Transverse colon (tissue), 4 donors: ENCODE data around the gene POU3F3. TPM values are rescaled to one million over a fixed set of nuclear protein-coding genes. Genes with fewer than 3 reads are reported as not detected.

Experiments used
- DNase-seq: peaks from one replicate; pipeline ENCODE4 v3.0.0-alpha.2; 2019
- H3K27ac ChIP-seq, 4 donors: fragments of 200-600 bp; sonication (generic); 2 replicates each; pipeline ENCODE4 v1.5.1; 2016 to 2018; ENCODE audit warnings: inconsistent platforms in 4 of 4
- H3K27me3 ChIP-seq: fragments of 200-600 bp; sonication (generic); 2 replicates; pipeline ENCODE4 v1.5.1; 2017; ENCODE audit warnings: inconsistent platforms
- H3K36me3 ChIP-seq, 4 donors: fragments of 200-600 bp; sonication (generic); 2 replicates each; pipeline ENCODE4 v1.5.1; 2017 to 2019; ENCODE audit warnings: inconsistent platforms in 4 of 4
- H3K4me1 ChIP-seq, 4 donors: fragments of 200-600 bp; sonication (generic); 2 replicates each; pipeline ENCODE4 v1.5.1; 2017 to 2020; ENCODE audit warnings: inconsistent platforms in 4 of 4
- H3K4me3 ChIP-seq, 4 donors: fragments of 200-600 bp; sonication (generic); 1 replicate in 1 of 4; 2 replicates in 3 of 4; pipeline versions ENCODE4 v1.5.1 to v1.6.1; 2017 to 2019; ENCODE audit warnings: inconsistent platforms in 4 of 4
- H3K9me3 ChIP-seq, 2 donors: fragments of 200-600 bp; sonication (generic); 2 replicates each; pipeline ENCODE4 v1.5.1; 2017 to 2019; ENCODE audit warnings: inconsistent platforms in 2 of 2
- EP300 ChIP-seq: sonication (generic); formaldehyde crosslinking; IDR thresholded peaks from one replicate; pipeline ENCODE4 v1.6.1; 2017; ENCODE audit warnings: antibody characterized with exemption, low read depth
- POLR2A ChIP-seq: fragments of 450-650 bp; IDR thresholded peaks from one replicate; pipeline ENCODE4 v1.6.1; 2016; ENCODE audit warnings: antibody characterized with exemption, mild to moderate bottlenecking, moderate library complexity
- POLR2AphosphoS5 ChIP-seq, 3 donors: sonication (generic); formaldehyde crosslinking; IDR thresholded peaks; one replicate each; pipeline ENCODE4 v1.6.1; 2016; ENCODE audit warnings: antibody characterized with exemption in 3 of 3
- WGBS, 2 donors: methylation state at CpG; one replicate each; pipeline ENCODE4 v1.1.5; 2018; ENCODE audit warnings: low coverage in 1 of 2; 5-methylcytosine and 5-hydroxymethylcytosine counted together
- in situ Hi-C, 4 donors: fragments of 200-750 bp; cut with MboI; loops; one replicate each; pipeline versions ENCODE4 v1.15.0 to v1.15.1; 2017; ENCODE audit warnings: low sequenced_read_pairs in 3 of 4, low pct_ligation_motif_present in 1 of 4, low pct_unique_long_range_greater_than_20kb in 1 of 4
- intact Hi-C: fragments of 100-400 bp; cut with DNase I; formaldehyde crosslinking; loops from one replicate; pipeline ENCODE4 v1.15.1; 2023; ENCODE audit warnings: low total_unique reads
- total RNA-seq, 4 donors: library from RNA; depleted of rRNA; stranded (reverse); fragments of >200 nt; gene quantifications; one replicate each; pipeline ENCODE4 v1.1.0, GENCODE V29; 2016
- TF ChIP-seq, protein P1 (sequence below), 5 experiments: fragments of 200-600 bp in 3 of 5; fragments of 450-650 bp in 2 of 5; sonication (generic) in 3 of 5; IDR thresholded peaks; 1 replicate in 2 of 5; 2 replicates in 3 of 5; pipeline ENCODE4 v1.5.1; 2016 to 2017; ENCODE audit warnings: antibody characterized with exemption in 5 of 5, inconsistent platforms in 3 of 5, mild to moderate bottlenecking in 2 of 5, moderate library complexity in 1 of 5

Gene POU3F3
- total RNA-seq, 4 donors from 2014 or later = 0.14 to 0.32 TPM; not detected in 2

DNA sequence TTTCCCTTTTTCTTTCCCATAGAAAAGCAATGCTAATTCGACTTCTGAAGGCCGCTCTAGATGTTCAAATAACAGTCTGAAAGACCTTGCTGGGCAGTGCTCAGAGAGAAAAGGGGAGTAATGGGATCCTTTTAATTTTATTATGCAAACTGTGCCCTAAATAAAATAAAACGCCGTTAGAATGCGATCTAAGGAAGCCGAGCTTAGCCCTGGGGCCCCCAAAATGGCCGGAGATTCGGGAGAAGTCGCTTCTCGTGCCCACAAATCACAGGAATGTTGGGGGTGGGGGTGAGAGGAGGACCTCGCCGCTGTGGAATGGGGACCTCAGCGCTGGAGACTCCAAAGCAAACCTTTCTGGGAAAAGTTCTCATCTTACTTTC lies 8.4 kb upstream of the POU3F3 start:
- 7 to 16% methylated on average over 10 to 13 of the region's 13 CpGs for WGBS, 2 donors
- no peak overlapping the region for H3K27ac ChIP-seq
- H3K9me3 ChIP-seq = no peaks in the 10 kb centered on the region
- DNase-seq = no peak
- peaks cover 98% of the 10 kb centered on the region for H3K27me3 ChIP-seq
- H3K4me1 ChIP-seq = peaks cover 0 to 31% (median 17%) of the 10 kb centered on the region in 4 donors
- TF ChIP-seq, protein P1, sequence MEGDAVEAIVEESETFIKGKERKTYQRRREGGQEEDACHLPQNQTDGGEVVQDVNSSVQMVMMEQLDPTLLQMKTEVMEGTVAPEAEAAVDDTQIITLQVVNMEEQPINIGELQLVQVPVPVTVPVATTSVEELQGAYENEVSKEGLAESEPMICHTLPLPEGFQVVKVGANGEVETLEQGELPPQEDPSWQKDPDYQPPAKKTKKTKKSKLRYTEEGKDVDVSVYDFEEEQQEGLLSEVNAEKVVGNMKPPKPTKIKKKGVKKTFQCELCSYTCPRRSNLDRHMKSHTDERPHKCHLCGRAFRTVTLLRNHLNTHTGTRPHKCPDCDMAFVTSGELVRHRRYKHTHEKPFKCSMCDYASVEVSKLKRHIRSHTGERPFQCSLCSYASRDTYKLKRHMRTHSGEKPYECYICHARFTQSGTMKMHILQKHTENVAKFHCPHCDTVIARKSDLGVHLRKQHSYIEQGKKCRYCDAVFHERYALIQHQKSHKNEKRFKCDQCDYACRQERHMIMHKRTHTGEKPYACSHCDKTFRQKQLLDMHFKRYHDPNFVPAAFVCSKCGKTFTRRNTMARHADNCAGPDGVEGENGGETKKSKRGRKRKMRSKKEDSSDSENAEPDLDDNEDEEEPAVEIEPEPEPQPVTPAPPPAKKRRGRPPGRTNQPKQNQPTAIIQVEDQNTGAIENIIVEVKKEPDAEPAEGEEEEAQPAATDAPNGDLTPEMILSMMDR (IDR thresholded peaks at IDR 0.05) = no peak
- H3K36me3 ChIP-seq = no peaks in the 10 kb centered on the region
- intact Hi-C loops (no loop called here), in situ Hi-C loops (no loop called here)
- H3K4me3 ChIP-seq = no peak overlapping the region

GRCh38 chr2:104845946-104846785 lies 7.7 kb upstream of the POU3F3 start:
- 11 to 12% methylated on average over 6 to 16 of the region's 16 CpGs for whole genome bisulfite sequencing, 2 donors
- peaks cover 100% of the 10 kb centered on the region for H3K27me3 ChIP-seq
- H3K27ac ChIP-seq = no peak overlapping the region
- intact Hi-C loops (no loop called here), in situ Hi-C loops (no loop called here)
- no peak overlapping the region for H3K4me3 ChIP-seq
- TF ChIP-seq POLR2A = no peak
- no peak for TF ChIP-seq POLR2AphosphoS5 (IDR thresholded peaks at IDR 0.05)
- TF ChIP-seq, protein P1 (IDR thresholded peaks at IDR 0.05) = no peak
- no peak for DNase-seq
- no peaks in the 10 kb centered on the region for H3K36me3 ChIP-seq
- no peaks in the 10 kb centered on the region for H3K9me3 ChIP-seq
- peaks cover 0 to 31% (median 17%) of the 10 kb centered on the region in 4 donors for H3K4me1 ChIP-seq

GRCh38 chr2:104846786-104847585 lies 6.9 kb upstream of the POU3F3 start:
- Histone ChIP-seq H3K36me3 (no peaks in the 10 kb centered on the region), H3K9me3 (no peaks in the 10 kb centered on the region), H3K4me1 (peaks cover under 1 to 34% (median 19%) of the 10 kb centered on the region in 4 donors), H3K4me3 (no peak overlapping the region), H3K27ac (no peak overlapping the region), H3K27me3 (peaks cover 100% of the 10 kb centered on the region)
- intact Hi-C loops (no loop called here), in situ Hi-C loops (no loop called here)
- TF ChIP-seq, protein P1 (IDR thresholded peaks at IDR 0.05) = no peak
- no peak for TF ChIP-seq POLR2AphosphoS5 (IDR thresholded peaks at IDR 0.05)
- no peak for TF ChIP-seq POLR2A
- no peak for TF ChIP-seq EP300
- WGBS, 2 donors = 12 to 34% methylated on average over 5 to 9 of the region's 9 CpGs
- DNase-seq = no peak

DNA sequence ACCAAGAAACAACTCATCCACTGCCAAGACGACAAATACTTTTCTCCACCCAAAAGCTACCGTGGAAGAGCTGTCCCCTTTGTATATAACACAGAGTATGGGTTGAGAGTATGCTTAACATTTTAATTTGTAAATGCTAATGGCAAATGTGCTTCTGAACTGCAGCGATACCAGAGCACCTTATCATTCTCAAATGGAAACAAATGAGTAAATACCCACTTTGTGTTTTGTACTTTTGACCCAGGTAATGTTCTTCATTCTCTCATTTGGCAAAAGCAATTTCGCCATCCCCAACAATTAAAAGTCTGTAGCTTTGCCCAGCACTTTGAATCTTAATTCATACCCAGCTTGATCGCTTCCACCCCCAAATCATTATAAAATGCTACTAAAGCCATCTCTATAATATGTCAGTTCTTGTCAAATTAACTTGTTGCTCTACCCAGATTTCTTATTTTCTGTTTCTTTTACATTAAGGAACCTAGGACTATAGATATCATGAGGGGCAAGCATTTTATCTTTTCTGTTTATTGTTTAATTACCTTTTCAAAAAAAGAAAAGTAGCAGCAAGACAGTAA lies 6.2 kb upstream of the POU3F3 start:
- WGBS, 2 donors = 19% methylated on average over 5 of the region's 5 CpGs
- DNase-seq = no peak
- in situ Hi-C loops = no loop called here
- Histone ChIP-seq H3K27me3 (peaks cover 100% of the 10 kb centered on the region), H3K4me1 (peaks cover 5 to 38% (median 21%) of the 10 kb centered on the region in 4 donors), H3K36me3 (no peaks in the 10 kb centered on the region), H3K4me3 (no peak overlapping the region), H3K27ac (no peak overlapping the region), H3K9me3 (no peaks in the 10 kb centered on the region)
- TF ChIP-seq POLR2A (no peak), EP300 (no peak), POLR2AphosphoS5 (IDR thresholded peaks at IDR 0.05) (no peak)
- TF ChIP-seq, protein P1 (IDR thresholded peaks at IDR 0.05) = no peak
- intact Hi-C loops = no loop called here
